Activated CD8-positive, alpha-beta memory T cell treated with anti-CD3 and anti-CD28 coated beads, Interleukin-2, amount 10 ng/mL, durations not matched to agents 7 days and 5 days (primary cell): ENCODE data around the gene SRI. TPM values are rescaled to one million over a fixed set of nuclear protein-coding genes. Genes with fewer than 3 reads are reported as not detected.

Source experiments
- total RNA-seq, 2 experiments: library from RNA; stranded (reverse); gene quantifications; one replicate each; pipeline ENCODE4 v1.2.3, GENCODE V29; 2021

Gene SRI
- total RNA-seq, 2 experiments from 2014 or later: 187 to 243 TPM

Other genes starting within 250 kb of the SRI start
- gene STEAP4, start 86.9 kb upstream of the SRI start, total RNA-seq: under 1 TPM in 1 of 2 experiments, not detected in 1; 0.05 TPM